Thoracic aorta endothelial cell (primary cell): ENCODE measurements around the gene FAM8A1. TPM values are rescaled to one million over a fixed set of nuclear protein-coding genes. Genes with fewer than 3 reads are reported as not detected.

ENCODE experiments used
- small RNA-seq: library from RNA; depleted of rRNA; stranded (forward); fragments of <200 nt; gene quantifications from one replicate; pipeline ENCODE3, GENCODE V24; 2012
- total RNA-seq: library from RNA; depleted of rRNA; stranded (reverse); fragments of >200 nt; gene quantifications from 2 replicates; pipeline ENCODE4 v1.2.3, GENCODE V29; 2012

Gene FAM8A1, protein sequence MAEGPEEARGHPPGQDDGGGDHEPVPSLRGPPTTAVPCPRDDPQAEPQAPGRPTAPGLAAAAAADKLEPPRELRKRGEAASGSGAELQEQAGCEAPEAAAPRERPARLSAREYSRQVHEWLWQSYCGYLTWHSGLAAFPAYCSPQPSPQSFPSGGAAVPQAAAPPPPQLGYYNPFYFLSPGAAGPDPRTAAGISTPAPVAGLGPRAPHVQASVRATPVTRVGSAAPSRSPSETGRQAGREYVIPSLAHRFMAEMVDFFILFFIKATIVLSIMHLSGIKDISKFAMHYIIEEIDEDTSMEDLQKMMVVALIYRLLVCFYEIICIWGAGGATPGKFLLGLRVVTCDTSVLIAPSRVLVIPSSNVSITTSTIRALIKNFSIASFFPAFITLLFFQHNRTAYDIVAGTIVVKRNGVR
- 19.8 and 21.5 TPM in 2 replicates for total RNA-seq

DNA sequence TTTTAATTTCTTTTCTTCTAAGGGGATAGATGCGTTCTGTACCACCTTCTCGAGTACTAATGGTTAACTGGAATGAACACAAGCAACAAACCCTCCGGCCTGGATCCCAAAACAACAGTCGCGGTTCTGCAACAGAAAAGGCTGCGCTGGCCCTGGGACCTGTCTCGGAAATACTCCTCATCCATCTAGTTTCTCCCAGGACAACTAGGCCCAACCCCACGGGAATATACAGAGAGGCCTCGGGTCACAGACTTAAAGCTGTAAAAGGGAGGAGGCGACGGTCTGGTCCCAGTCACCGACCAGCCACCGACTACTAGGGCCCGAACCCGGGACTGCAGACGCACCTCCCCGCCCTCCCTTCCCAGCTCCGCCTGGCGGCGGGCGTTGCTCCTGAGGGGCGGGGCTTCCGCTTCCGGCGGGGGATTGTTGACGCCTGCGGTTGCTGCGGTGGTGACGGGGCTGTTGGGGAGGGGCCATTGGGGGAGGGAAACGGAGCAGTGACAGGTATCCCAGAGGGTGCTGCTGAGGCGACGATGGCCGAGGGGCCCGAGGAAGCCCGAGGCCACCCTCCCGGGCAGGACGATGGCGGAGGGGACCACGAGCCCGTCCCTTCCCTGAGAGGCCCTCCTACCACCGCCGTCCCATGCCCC is at the start of gene FAM8A1:
FAM8A1 (plus strand) TSS at position 426 of the 650 bp plus-strand sequence; CDS start at position 534, 108 bp downstream.

Small RNA genes lying within 50 kb of the gene (small RNA-seq; reads per million reads assigned to genes)
- gene RNU6-190P (not detected), gene SUMO2P13 (not detected)

Other genes starting within 250 kb of the FAM8A1 start
- gene CAP2, start 206.7 kb upstream of the FAM8A1 start, total RNA-seq = 4.5 and 9.4 TPM in 2 replicates
- 65.7 and 76.1 TPM in 2 replicates for gene NUP153, start 106.6 kb downstream of the FAM8A1 start, total RNA-seq